DMS53 (cell line): ENCODE measurements around the gene OSBPL2.

Experiments
- DNase-seq: peaks from one replicate; lab custom pipeline; 2025; lab: John Stamatoyannopoulos, UW

OSBPL2 gene

DNA sequence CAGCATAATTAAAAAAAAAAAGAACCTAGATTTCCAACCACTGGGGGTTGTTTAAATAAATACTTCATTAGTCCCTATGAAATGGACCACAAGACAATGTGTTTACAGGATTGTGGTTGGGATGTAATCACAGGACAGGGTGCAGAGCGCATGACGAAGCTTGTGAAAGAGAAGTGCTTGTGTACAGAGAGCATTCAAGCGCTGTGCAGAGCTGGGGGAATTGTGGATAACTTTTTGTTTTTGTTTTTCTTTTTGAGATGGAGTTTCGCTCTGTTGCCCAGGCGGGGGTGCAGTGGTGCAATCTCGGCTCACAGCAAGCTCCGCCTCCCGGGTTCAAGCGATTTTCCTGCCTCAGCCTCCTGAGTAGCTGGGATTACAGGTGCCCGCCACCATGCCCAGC, 106.5 kb downstream of the OSBPL2 start:
- no peak for DNase-seq
